GM19452 (cell line): ENCODE data around the gene RNF17.

Source experiments
- ATAC-seq: cut with Tn5 transposase; IDR thresholded peaks from one replicate; pipeline ENCODE4 v1.9.1; 2021; ENCODE audit not compliant: unreplicated experiment

Gene RNF17, protein sequence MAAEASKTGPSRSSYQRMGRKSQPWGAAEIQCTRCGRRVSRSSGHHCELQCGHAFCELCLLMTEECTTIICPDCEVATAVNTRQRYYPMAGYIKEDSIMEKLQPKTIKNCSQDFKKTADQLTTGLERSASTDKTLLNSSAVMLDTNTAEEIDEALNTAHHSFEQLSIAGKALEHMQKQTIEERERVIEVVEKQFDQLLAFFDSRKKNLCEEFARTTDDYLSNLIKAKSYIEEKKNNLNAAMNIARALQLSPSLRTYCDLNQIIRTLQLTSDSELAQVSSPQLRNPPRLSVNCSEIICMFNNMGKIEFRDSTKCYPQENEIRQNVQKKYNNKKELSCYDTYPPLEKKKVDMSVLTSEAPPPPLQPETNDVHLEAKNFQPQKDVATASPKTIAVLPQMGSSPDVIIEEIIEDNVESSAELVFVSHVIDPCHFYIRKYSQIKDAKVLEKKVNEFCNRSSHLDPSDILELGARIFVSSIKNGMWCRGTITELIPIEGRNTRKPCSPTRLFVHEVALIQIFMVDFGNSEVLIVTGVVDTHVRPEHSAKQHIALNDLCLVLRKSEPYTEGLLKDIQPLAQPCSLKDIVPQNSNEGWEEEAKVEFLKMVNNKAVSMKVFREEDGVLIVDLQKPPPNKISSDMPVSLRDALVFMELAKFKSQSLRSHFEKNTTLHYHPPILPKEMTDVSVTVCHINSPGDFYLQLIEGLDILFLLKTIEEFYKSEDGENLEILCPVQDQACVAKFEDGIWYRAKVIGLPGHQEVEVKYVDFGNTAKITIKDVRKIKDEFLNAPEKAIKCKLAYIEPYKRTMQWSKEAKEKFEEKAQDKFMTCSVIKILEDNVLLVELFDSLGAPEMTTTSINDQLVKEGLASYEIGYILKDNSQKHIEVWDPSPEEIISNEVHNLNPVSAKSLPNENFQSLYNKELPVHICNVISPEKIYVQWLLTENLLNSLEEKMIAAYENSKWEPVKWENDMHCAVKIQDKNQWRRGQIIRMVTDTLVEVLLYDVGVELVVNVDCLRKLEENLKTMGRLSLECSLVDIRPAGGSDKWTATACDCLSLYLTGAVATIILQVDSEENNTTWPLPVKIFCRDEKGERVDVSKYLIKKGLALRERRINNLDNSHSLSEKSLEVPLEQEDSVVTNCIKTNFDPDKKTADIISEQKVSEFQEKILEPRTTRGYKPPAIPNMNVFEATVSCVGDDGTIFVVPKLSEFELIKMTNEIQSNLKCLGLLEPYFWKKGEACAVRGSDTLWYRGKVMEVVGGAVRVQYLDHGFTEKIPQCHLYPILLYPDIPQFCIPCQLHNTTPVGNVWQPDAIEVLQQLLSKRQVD (N-terminal part only)

GRCh38 chr13:24763596-24764275, at the start of gene RNF17:
RNF17 (plus strand) TSS chr13:24764169; CDS start chr13:24764204, 35 bp downstream.
- ATAC-seq, result no peak

- ATAC-seq, result no peak
Measured at GRCh38 chr13:24716011-24716410, 48.0 kb upstream of the RNF17 start.

DNA sequence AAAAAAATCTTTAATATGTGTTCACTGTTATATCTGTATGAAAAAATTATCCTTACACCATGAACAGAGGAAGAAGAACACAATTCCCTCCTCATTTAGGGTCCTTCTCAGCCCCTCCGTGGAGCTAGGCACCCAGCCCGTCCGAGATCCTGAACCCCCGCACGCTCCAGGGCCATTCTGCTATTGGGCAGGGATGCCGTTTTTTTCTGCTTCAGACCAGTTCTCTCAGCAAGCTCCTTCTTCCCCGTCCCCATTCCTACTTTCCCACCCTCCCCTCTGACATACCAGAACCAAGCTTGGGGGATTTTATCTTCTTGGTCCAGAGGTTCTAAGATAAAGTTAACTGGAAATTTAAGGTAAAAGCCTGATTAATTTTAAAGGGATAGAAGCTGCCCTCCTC, 47.5 kb upstream of the RNF17 start:
- no peak for ATAC-seq

- no peak for ATAC-seq
Measured at GRCh38 chr13:24717217-24717616, 46.8 kb upstream of the RNF17 start.

DNA sequence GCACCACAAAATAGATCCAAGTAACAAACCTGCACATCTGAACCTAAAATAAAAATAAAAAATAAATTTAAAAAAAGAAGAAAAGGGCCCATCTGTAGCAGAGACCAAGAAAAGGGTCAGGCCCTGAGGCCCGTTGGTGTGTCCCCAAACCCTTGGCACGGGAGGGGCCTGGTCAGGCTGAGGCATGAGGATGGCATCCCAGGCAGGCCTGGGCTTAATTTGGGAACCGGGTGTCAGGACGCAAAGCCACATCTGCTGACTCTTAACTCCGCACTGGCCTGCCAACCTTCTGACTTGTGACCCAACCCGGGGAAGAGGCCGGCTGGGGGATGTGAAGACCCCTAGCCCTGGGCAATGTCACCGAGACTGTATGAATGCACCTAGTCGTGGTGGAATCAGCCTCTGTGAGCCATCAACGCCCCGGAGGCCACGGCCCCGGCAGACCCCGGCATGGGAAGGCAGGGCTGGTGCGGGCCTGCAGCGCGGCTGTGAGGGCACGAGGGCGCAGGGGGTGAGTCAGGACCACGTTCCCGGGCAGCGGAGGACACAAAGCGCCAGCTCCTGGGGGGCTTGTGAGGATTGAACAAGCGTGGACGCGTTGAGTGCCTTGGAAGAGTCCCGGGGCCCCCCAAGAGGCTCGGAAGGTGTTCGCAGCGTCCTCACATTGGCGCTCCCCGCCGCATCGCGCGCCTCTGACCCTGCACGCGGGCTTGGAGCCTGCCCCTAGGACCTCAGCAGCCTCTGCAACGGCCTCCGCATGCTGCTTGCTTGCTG, 45.6 kb upstream of the RNF17 start:
- ATAC-seq, result no peak

DNA sequence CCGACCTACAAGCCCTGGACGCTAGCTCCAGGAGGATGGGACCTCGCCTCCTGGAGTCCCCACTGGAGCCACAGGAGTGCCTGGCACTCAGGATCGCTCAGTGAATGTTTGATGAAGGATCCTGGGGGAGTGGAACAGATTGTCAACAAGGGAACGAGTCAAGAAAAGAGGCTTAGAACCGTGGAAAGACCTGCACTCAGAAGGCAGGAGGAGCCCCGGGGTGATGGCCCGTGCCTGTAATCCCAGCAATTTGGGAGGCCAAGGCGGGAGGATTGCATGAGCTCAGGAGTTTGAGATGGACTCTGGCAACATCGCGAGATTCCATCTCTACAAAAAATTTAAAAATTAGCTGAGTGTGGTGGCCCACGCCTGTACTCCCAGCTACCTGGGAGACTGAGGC, 44.8 kb upstream of the RNF17 start:
- no peak for ATAC-seq

DNA sequence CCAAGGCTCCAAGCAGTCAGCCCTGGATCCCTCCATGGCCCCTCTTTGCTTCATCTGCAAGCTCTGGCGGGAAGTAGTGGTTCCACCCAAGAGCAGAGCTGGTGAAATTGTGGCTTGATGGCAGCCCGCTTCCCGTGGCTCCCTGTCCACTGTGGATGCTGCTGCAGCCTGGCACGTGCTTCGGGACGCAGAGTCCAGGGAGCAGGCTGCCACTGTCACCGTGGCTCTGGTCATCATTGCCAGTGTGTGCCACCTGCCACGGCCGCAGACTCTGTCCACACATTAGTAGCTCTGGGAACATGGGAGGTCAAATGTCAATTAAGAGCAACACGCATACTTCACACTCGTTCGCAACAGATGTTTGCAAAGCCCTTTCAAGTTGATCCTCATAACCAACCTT, 40.8 kb upstream of the RNF17 start:
- ATAC-seq, result no peak

DNA sequence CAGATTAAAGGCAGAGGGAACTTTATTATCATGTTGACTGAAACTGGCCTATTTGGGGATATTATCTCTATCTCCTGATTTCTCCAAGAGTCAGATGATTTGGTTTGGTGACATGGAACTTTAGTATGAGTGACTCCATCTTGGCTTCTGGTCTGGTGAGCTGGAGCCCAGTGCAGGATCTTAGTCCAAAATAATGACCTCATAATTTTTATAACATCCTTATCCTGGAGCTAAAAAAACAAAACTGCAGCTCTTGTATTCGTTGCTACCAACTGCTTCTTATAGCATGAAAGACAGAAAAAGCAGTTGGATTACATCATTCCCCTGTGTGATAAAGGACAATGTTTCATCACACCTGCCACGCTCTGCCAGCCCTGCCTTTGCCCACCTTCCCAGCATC, 39.3 kb upstream of the RNF17 start:
- ATAC-seq, result no peak

GRCh38 chr13:24725379-24725778, 38.6 kb upstream of the RNF17 start:
- no peak for ATAC-seq

- no peak for ATAC-seq
Measured at GRCh38 chr13:24727731-24728601, 36.0 kb upstream of the RNF17 start.

DNA sequence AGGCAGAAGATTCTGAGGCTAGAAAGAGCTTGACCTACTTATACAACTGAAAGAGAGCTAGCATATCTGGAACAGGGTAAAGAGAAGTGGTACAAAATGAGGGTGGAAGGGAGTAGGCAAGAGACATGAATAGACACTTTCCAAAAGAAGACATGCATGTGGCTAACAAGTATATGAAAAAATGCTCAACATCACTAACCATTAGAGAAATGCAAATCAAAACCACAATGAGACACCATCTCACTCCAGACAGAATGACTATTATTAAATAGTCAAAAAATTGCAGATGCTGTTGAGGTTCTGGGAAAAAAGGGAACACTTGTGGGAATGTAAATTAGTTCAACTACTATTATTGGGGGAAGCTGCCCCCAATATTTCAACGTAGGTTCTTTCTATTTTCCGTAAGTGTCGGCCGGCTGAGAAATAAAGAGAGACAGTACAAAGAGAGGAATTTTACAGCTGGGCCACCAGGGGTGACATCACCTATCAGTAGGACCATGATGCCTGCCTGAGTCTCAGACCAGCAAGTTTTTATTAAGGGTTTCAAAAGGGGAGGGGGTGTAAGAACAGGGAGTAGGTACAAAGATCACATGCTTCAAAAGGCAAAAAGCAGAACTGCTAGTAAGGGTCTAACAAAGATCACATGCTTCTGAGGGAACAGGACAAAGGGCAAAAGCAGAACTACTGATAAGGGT, 32.9 kb upstream of the RNF17 start:
- ATAC-seq, result peak; percentile 78

DNA sequence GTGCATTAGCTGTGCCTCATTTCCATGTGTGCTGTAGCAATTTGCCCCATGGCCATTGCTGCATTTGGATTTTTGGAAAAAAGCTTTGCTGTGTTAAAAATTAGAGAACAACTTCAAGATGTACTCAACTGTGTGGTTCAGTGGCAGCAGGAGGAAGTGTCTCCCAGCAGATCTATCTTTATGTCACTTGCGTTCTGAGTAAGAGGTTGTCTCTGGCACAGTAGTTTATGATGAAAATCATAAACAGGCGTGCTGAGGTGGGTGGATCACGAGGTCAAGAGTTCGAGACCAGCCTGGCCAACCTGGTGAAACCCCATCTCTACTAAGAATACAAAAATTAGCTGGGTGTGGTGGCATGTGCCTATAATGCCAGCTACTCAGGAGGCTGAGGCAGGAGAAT, 29.0 kb upstream of the RNF17 start:
- ATAC-seq, result no peak

DNA sequence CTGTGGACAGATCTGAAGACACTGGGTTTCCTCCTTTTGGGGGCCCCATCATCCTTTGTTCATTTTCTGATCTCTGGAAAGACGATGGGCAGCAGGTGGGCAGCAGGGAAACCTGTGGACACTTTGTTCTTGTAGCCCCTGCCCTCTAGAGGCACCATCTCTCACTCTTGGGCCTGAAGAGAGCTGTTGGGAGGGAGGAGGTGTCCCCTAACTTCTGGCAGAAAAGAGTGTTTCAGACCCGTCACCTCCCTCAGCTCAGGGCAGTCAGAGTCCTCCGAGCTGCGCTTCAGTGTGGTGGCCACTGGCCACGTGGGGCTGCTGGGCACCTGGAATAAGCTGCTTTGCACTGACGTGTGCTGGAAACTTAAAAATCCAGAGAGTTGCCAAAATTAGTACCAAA, 26.9 kb upstream of the RNF17 start:
- ATAC-seq, result no peak

- no peak for ATAC-seq
Measured at GRCh38 chr13:24738366-24738847, 25.6 kb upstream of the RNF17 start.

DNA sequence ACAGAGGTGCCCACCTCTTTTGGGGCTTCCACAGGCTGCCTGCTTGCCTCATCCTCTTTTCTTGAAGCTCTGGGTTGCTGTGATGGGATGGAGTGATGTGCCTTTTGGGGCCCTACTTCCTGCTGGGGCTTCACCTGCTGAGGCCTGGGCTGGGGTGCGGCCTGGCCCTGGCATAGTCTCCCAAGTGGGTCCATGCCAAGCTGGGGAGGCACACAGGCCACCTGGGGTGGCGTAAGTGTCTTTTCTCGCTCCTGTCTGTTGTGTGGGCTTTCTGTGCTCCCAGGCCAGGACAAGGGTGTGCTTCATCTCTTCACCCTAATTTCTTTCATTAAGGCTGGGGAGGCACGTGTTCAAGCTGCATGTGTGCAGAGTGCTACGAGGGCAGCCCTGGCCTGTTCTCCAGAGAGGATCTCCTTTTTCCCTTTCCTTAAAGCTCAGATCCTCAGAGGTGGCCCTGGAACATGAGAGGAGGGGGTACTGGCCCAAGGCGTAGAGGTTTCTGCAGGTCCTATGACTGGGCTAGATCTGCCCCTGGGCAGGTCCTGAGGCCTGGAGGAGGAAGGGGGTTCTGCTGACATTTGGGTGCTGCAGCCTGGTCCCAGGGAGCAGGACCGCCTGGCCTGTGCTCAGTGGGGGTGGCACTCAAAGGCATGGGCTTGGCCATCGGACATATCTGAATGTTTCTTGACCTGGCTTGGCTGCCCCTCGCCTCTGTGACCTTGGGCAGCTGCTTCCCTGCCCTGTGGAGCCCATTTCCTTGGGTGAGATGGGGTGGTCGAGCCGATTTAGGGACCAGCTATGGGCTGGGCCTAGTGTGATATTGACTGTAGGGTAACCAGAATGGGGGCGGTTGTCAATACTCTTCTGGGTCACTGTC, 23.7 kb upstream of the RNF17 start:
- no peak for ATAC-seq

DNA sequence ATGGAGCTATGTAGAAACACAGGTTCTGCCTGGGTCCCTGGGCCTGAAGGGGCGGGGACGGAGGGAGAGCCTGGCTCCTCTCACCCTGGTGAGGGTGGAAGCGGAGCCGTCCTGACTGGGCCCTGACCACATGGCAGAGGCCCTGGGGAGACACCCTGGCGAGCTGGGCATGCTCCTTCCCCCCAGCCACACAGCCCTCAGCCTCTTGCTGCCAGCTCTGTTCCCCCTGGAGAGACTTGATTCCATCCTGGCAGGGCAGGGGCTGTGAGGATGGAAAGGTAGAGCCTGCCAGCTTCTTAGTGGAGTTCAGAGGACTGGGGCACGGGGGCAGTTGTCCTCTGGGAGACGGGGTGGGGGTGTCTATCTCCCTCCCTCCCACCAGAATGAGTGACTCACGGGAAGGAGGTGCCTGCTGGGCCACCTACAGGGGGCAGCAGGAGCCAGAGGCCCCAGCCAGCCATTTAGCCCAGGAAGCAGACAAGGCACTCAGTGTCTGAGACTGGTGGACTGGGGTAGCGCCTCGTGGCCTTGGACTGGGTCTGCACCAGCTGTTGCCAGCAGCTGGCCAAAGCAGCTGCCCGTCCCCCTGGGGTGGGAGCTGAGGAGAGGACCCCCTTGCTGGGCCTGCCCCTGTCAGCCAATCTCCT, 22.8 kb upstream of the RNF17 start:
- no peak for ATAC-seq

DNA sequence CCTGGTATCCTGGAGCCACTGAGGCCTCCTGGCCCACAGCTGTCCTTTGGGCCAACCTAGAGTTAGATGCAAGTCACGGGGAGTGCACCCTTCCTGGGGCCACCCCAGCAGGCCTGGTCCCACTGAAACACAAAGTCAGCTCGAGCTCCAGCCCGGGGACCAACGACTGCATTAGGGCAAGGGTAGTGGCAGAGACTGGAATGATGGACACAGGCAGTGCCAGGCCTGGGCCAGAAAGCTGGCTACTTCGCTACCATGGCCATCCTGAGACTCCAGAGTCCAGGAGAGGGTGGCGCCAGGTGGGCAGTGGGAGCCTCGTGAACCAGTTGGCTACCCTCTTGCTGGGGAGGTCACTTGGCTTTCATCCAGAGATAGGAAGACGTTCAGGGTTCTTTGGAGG, 22.2 kb upstream of the RNF17 start:
- no peak for ATAC-seq
